ENCODE data around the gene GASK1A.
"Not testable (repeated sequence)": the region's sequence is repeated elsewhere in the genome, so short reads cannot be mapped to it uniquely, and the experiment has no call there.

GASK1A gene

GRCh38 chr3:43061101-43061895 is 82.2 kb downstream of the GASK1A start:
- no peak for DNase-seq (ENCODE audit: low read depth in 3 of 3, low spot score in 1 of 3)

- no peak for DNase-seq (ENCODE audit: low read depth in 3 of 3, low spot score in 1 of 3)
Measured at GRCh38 chr3:43062040-43062563, 83.0 kb downstream of the GASK1A start.

GRCh38 chr3:43062564-43063040 is 83.5 kb downstream of the GASK1A start:
- no peak for DNase-seq (ENCODE audit: low read depth in 3 of 3, low spot score in 1 of 3)

GRCh38 chr3:43063114-43063513 is 84.0 kb downstream of the GASK1A start:
- DNase-seq (ENCODE audit: low read depth in 3 of 3, low spot score in 1 of 3): no peak

GRCh38 chr3:43070670-43071069 is 91.6 kb downstream of the GASK1A start:
- DNase-seq (ENCODE audit: low read depth in 3 of 3, low spot score in 1 of 3): not testable (repeated sequence)

- no peak for DNase-seq (ENCODE audit: low read depth in 3 of 3, low spot score in 1 of 3)
Measured at GRCh38 chr3:43071313-43071893, 92.3 kb downstream of the GASK1A start.

- DNase-seq (ENCODE audit: low read depth in 3 of 3, low spot score in 1 of 3): no peak
Measured at GRCh38 chr3:43072361-43072760, 93.2 kb downstream of the GASK1A start.

GRCh38 chr3:43073116-43073835 is 94.2 kb downstream of the GASK1A start:
- no peak for DNase-seq (ENCODE audit: low read depth in 3 of 3, low spot score in 1 of 3)

GRCh38 chr3:43073836-43074220 is 94.7 kb downstream of the GASK1A start:
- DNase-seq (ENCODE audit: low read depth in 3 of 3, low spot score in 1 of 3): no peak

GRCh38 chr3:43074482-43074881 is 95.4 kb downstream of the GASK1A start:
- no peak for DNase-seq (ENCODE audit: low read depth in 3 of 3, low spot score in 1 of 3)

- DNase-seq (ENCODE audit: low read depth in 3 of 3, low spot score in 1 of 3): no peak
Measured at GRCh38 chr3:43074901-43075689, 96.0 kb downstream of the GASK1A start.

- DNase-seq (ENCODE audit: low read depth in 3 of 3, low spot score in 1 of 3): no peak
Measured at GRCh38 chr3:43075904-43076661, 97.0 kb downstream of the GASK1A start.

GRCh38 chr3:43076857-43077256 is 97.7 kb downstream of the GASK1A start:
- no peak for DNase-seq (ENCODE audit: low read depth in 3 of 3, low spot score in 1 of 3)

GRCh38 chr3:43077261-43077660 is 98.2 kb downstream of the GASK1A start:
- no peak for DNase-seq (ENCODE audit: low read depth in 3 of 3, low spot score in 1 of 3)

GRCh38 chr3:43077707-43078106 is 98.6 kb downstream of the GASK1A start:
- no peak for DNase-seq (ENCODE audit: low read depth in 3 of 3, low spot score in 1 of 3)

- no peak for DNase-seq (ENCODE audit: low read depth in 3 of 3, low spot score in 1 of 3)
Measured at GRCh38 chr3:43079536-43080332, 100.6 kb downstream of the GASK1A start.

GRCh38 chr3:43080726-43081568 is 101.8 kb downstream of the GASK1A start:
- no peak for DNase-seq (ENCODE audit: low read depth in 3 of 3, low spot score in 1 of 3)

- DNase-seq (ENCODE audit: low read depth in 3 of 3, low spot score in 1 of 3): no peak
Measured at GRCh38 chr3:43081796-43082195, 102.7 kb downstream of the GASK1A start.

GRCh38 chr3:43082457-43082856 is 103.3 kb downstream of the GASK1A start:
- no peak for DNase-seq (ENCODE audit: low read depth in 3 of 3, low spot score in 1 of 3)
